HCT116 (cell line): ENCODE data around the gene CATSPERD. TPM values are rescaled to one million over a fixed set of nuclear protein-coding genes. Genes with fewer than 3 reads are reported as not detected.

Experiments
- ATAC-seq: fragments of 200-7000 bp; cut with Tn5 transposase; 2 replicates; pipeline ENCODE4 v1.9.1; 2020; ENCODE audit warnings: mild to moderate bottlenecking, moderate library complexity
- BruUV-seq: library from RNA; stranded (reverse); fragments of 400-500 nt; replicated peaks from 2 replicates; lab custom pipeline; 2021; lab: Mats Ljungman, UMichigan
- CTCF ChIA-PET: fragments of 300-600 bp; sonication (Branson Sonifier 250); formaldehyde crosslinking; loops from one replicate; lab custom pipeline; 2021; ENCODE audit warnings: antibody characterized with exemption; lab: Charles Lee
- POLR2A ChIA-PET: fragments of 300-600, 350-600 bp; sonication (Branson Sonifier 250); formaldehyde crosslinking; loops from one replicate; lab custom pipeline; 2021; ENCODE audit warnings: antibody characterized with exemption; lab: Charles Lee
- RAD21 ChIA-PET, 2 experiments: fragments of 300-600 bp; sonication (Branson Sonifier 250); formaldehyde crosslinking; loops; one replicate each; lab custom pipeline; 2023; ENCODE audit warnings: low total read pairs in 2 of 2; ENCODE audit not compliant: uncharacterized antibody in 2 of 2, unreplicated experiment in 2 of 2, low non-redundant PET in 1 of 2; lab: Charles Lee
- DNase-seq: peaks from one replicate; pipeline ENCODE4 v3.0.0-alpha.2; 2010; ENCODE audit warnings: low read depth, low spot score
- H2AFZ ChIP-seq: fragments of 200-600 bp; shearing (Covaris generic), sonication (generic); 2 replicates; pipeline ENCODE4 v1.6.1; 2017; ENCODE audit warnings: low read depth, mixed run types, mixed read lengths, antibody characterized with exemption, low read length; ENCODE audit not compliant: poor library complexity, severe bottlenecking
- H3K27ac ChIP-seq: 2 replicates; pipeline ENCODE4 v1.5.1; 2012; ENCODE audit warnings: low read depth, low read length
- H3K27me3 ChIP-seq: fragments of 200-600 bp; sonication (generic); 2 replicates; pipeline ENCODE4 v1.6.1; 2016; ENCODE audit warnings: mixed run types, low read length, mixed read lengths; ENCODE audit not compliant: insufficient read depth
- H3K36me3 ChIP-seq, 2 experiments: fragments of 200-500 bp in 1 of 2; fragments of 200-600 bp in 1 of 2; sonication (Bioruptor generic) in 1 of 2; sonication (generic) in 1 of 2; 2 replicates each; pipeline versions ENCODE4 v1.5.1 to v1.6.1; 2014 to 2016; ENCODE audit warnings: low read length in 2 of 2, inconsistent platforms in 1 of 2, mixed read lengths in 1 of 2, mixed run types in 1 of 2; ENCODE audit not compliant: insufficient read depth in 2 of 2, control insufficient read depth in 1 of 2
- H3K4me1 ChIP-seq, 2 experiments: fragments of 200-600 bp in 1 of 2; sonication (generic) in 1 of 2; 2 replicates each; pipeline versions ENCODE4 v1.5.1 to v1.6.1; 2012 to 2017; ENCODE audit warnings: low read length in 2 of 2, inconsistent platforms in 1 of 2, mild to moderate bottlenecking in 1 of 2, mixed read lengths in 1 of 2, mixed run types in 1 of 2, moderate library complexity in 1 of 2; ENCODE audit not compliant: insufficient read depth in 2 of 2, control insufficient read depth in 1 of 2
- H3K4me2 ChIP-seq: fragments of 200-600 bp; sonication (generic); 2 replicates; pipeline ENCODE4 v1.6.1; 2017; ENCODE audit warnings: mixed run types, low read length, mixed read lengths
- H3K4me3 ChIP-seq, 2 experiments: fragments of 200-600 bp in 1 of 2; sonication (generic) in 1 of 2; replicated peaks in 1 of 2; 2 replicates each; pipeline ENCODE4 v1.5.1; 2011 to 2016; ENCODE audit warnings: low read length in 2 of 2, control low read depth in 1 of 2, low read depth in 1 of 2, mild to moderate bottlenecking in 1 of 2, mixed read lengths in 1 of 2, mixed run types in 1 of 2
- H3K79me2 ChIP-seq: fragments of 200-600 bp; sonication (generic); 2 replicates; pipeline ENCODE4 v1.6.1; 2017; ENCODE audit warnings: mild to moderate bottlenecking, mixed run types, low read length, moderate library complexity, mixed read lengths; ENCODE audit not compliant: insufficient read depth
- H3K9ac ChIP-seq: fragments of 200-600 bp; sonication (generic); 2 replicates; pipeline ENCODE4 v1.6.1; 2016; ENCODE audit warnings: low read length, mixed read lengths
- H3K9me2 ChIP-seq: fragments of 200-600 bp; sonication (generic), shearing (Covaris generic); 2 replicates; pipeline ENCODE4 v1.6.1; 2017; ENCODE audit warnings: mixed run types, mild to moderate bottlenecking, moderate library complexity; ENCODE audit not compliant: insufficient read depth
- H3K9me3 ChIP-seq, 2 experiments: fragments of 200-500 bp in 1 of 2; fragments of 200-600 bp in 1 of 2; sonication (Bioruptor generic) in 1 of 2; sonication (generic) in 1 of 2; 2 replicates each; pipeline ENCODE4 v1.6.1; 2014 to 2017; ENCODE audit warnings: low read length in 2 of 2, mixed read lengths in 2 of 2, inconsistent platforms in 1 of 2, low read depth in 1 of 2, mild to moderate bottlenecking in 1 of 2, mixed run types in 1 of 2, moderate library complexity in 1 of 2; ENCODE audit not compliant: control insufficient read depth in 1 of 2, insufficient read depth in 1 of 2
- H4K20me1 ChIP-seq: fragments of 200-600 bp; sonication (generic), shearing (Covaris generic); 2 replicates; pipeline ENCODE4 v1.6.1; 2017; ENCODE audit warnings: mixed run types, mild to moderate bottlenecking, moderate library complexity; ENCODE audit not compliant: insufficient read depth
- CBX3 ChIP-seq: IDR thresholded peaks from 2 replicates; pipeline ENCODE4 v1.6.1; 2012; ENCODE audit warnings: low read depth
- CEBPB ChIP-seq: IDR thresholded peaks from 2 replicates; pipeline ENCODE4 v1.6.1; 2012; ENCODE audit warnings: low read depth
- EGR1 ChIP-seq: IDR thresholded peaks from 2 replicates; pipeline ENCODE4 v1.6.1; 2012; ENCODE audit warnings: low read depth
- ELF1 ChIP-seq: IDR thresholded peaks from 2 replicates; pipeline ENCODE4 v1.6.1; 2012; ENCODE audit warnings: low read depth, borderline replicate concordance
- FOSL1 ChIP-seq: IDR thresholded peaks from 2 replicates; pipeline ENCODE4 v1.6.1; 2012; ENCODE audit warnings: low read depth
- JUND ChIP-seq: IDR thresholded peaks from 2 replicates; pipeline ENCODE4 v1.6.1; 2012
- POLR2A ChIP-seq: IDR thresholded peaks from 2 replicates; pipeline ENCODE4 v1.7.0; 2011; ENCODE audit warnings: borderline replicate concordance; ENCODE audit not compliant: insufficient read depth, insufficient read length; ENCODE audit errors: extremely low read depth
- POLR2AphosphoS5 ChIP-seq: IDR thresholded peaks from 2 replicates; pipeline ENCODE4 v1.6.1; 2011; ENCODE audit warnings: mild to moderate bottlenecking, low read depth, low read length, moderate library complexity
- RAD21 ChIP-seq: IDR thresholded peaks from 2 replicates; pipeline ENCODE4 v1.6.1; 2012; ENCODE audit warnings: low read depth, mild to moderate bottlenecking
- SIN3A ChIP-seq: IDR thresholded peaks from 2 replicates; pipeline ENCODE4 v1.6.1; 2012; ENCODE audit warnings: low read depth
- SP1 ChIP-seq: IDR thresholded peaks from 2 replicates; pipeline ENCODE4 v1.6.1; 2012; ENCODE audit warnings: low read depth
- SRF ChIP-seq: IDR thresholded peaks from 2 replicates; pipeline ENCODE4 v1.6.1; 2012; ENCODE audit warnings: low read depth
- TCF7L2 ChIP-seq: IDR thresholded peaks from 2 replicates; pipeline ENCODE4 v1.7.0; 2011; ENCODE audit warnings: borderline replicate concordance, inconsistent platforms; ENCODE audit not compliant: insufficient read depth, insufficient read length; ENCODE audit errors: extremely low read depth
- ZFX ChIP-seq: fragments of 450-650 bp; IDR thresholded peaks from 2 replicates; pipeline ENCODE4 v1.6.1; 2017
- intact Hi-C: fragments of 100-400 bp; cut with micrococcal nuclease; formaldehyde crosslinking; loops from 2 replicates; pipeline ENCODE4 v1.10.0; 2022
- total RNA-seq: library from RNA; stranded (reverse); gene quantifications from one replicate; pipeline ENCODE4 v1.2.1, GENCODE V29; 2021; ENCODE audit not compliant: unreplicated experiment
- TF ChIP-seq, protein P1 (sequence below): IDR thresholded peaks from 2 replicates; pipeline ENCODE4 v1.6.1; 2012
- TF ChIP-seq, protein P2 (sequence below): IDR thresholded peaks from 2 replicates; pipeline ENCODE4 v1.6.1; 2012
- TF ChIP-seq, protein P3 (sequence below): IDR thresholded peaks from 2 replicates; pipeline ENCODE4 v1.6.1; 2011; ENCODE audit warnings: mild to moderate bottlenecking, low read length, moderate library complexity; ENCODE audit not compliant: insufficient replicate concordance; ENCODE audit errors: extremely low read depth

Gene CATSPERD
- total RNA-seq, 1 experiment from 2014 or later, result not detected

DNA sequence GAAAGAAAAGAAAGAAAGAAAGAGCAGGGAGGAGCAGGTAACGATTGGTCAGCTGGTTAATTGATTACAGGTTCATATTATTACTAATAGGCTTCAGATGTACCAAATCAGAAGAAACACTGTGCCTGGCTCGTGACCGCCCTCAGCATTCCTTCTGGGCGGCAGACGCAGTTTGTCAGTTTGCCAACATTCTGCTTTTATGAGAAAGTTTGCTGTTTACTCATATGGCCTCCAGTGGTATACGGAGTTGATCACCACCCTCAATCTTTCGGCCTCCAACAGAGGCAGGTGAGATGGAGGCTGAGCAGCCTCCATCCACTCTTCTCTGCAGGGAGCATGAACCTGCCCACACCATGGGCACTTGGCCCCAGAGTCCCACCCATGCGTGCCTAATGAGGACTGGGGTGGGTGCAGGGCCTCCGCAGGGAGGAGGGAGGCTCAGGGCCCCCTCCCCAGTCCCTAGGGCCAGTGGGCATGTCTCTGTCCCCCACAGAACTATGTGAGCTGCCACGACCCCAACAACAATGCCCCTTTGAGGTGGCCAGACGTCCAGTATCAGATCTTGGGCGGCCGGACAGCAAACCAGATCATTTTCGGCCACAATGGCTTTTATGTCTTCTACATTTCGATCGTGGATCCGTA is 55.4 kb downstream of the CATSPERD start:
- no peaks in the 10 kb centered on the region for H3K9me2 ChIP-seq
- no peak overlapping the region for H2AFZ ChIP-seq
- no peak overlapping the region for H3K27ac ChIP-seq
- peaks cover 0 to 11% of the 10 kb centered on the region in 2 experiments; a peak in 3 of 4 replicates for H3K4me1 ChIP-seq
- TF ChIP-seq POLR2A, result no peak
- no peak for TF ChIP-seq CEBPB
- TF ChIP-seq EGR1, result no peak
- TF ChIP-seq ZFX, result no peak
- TF ChIP-seq FOSL1, result no peak
- TF ChIP-seq SRF, result no peak
- TF ChIP-seq ELF1, result no peak
- TF ChIP-seq, protein P1, sequence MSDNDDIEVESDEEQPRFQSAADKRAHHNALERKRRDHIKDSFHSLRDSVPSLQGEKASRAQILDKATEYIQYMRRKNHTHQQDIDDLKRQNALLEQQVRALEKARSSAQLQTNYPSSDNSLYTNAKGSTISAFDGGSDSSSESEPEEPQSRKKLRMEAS, result no peak
- TF ChIP-seq TCF7L2, result no peak
- no peak for TF ChIP-seq RAD21
- no peak for TF ChIP-seq CBX3
- no peak for TF ChIP-seq SIN3A
- TF ChIP-seq, all 23 proteins: peak for 0
- no peaks in the 10 kb centered on the region for H3K36me3 ChIP-seq
- no TSS peak for BruUV-seq
- no peak overlapping the region for H3K4me2 ChIP-seq
- ChIA-PET POLR2A (interaction anchor here (1.2 kb wide), 1 partner anchor 52 kb away, joined by 3 read pairs; no protein-coding TSS in a partner anchor), CTCF (interaction anchor here (2.1 to 3.1 kb wide), 2 partner anchors 18 to 28 kb away, joined by 8 to 20 read pairs; no protein-coding TSS in a partner anchor), RAD21 (interaction anchor here in 1 of 2 experiments (0.6 kb wide), 1 partner anchor 18 kb away, joined by 3 read pairs; no protein-coding TSS in a partner anchor)
- no peak overlapping the region for H3K9ac ChIP-seq
- intact Hi-C loops, result no loop called here
- no peak for ATAC-seq
- H3K4me3 ChIP-seq, result no peak overlapping the region
- DNase-seq, result no peak
- no peaks in the 10 kb centered on the region for H4K20me1 ChIP-seq
- no peaks in the 10 kb centered on the region for H3K9me3 ChIP-seq
- H3K79me2 ChIP-seq, result no peaks in the 10 kb centered on the region
- H3K27me3 ChIP-seq, result no peaks in the 10 kb centered on the region

DNA sequence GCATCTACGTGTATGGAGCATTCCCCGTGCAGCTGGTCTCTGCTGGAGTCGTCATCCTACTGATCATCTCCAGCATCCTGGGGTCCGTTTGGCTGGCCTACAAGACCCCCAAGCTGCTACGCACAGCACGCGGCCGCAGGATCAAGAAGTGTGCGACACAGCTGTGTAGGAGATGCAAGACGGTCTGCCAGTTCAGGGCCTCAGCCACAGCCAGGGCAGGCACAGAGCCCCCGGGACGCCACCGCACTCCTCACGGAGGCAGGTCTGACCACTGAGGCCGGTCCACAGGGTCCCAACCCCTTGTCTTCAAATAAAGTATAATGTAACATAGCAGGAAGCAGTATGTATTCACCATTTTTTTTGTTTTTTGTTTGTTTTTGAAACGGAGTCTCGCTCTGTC is 58.0 kb downstream of the CATSPERD start:
- H2AFZ ChIP-seq, result no peak overlapping the region
- no peak for ATAC-seq
- TF ChIP-seq, protein P2, sequence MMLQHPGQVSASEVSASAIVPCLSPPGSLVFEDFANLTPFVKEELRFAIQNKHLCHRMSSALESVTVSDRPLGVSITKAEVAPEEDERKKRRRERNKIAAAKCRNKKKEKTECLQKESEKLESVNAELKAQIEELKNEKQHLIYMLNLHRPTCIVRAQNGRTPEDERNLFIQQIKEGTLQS, result no peak
- TF ChIP-seq, protein P3, sequence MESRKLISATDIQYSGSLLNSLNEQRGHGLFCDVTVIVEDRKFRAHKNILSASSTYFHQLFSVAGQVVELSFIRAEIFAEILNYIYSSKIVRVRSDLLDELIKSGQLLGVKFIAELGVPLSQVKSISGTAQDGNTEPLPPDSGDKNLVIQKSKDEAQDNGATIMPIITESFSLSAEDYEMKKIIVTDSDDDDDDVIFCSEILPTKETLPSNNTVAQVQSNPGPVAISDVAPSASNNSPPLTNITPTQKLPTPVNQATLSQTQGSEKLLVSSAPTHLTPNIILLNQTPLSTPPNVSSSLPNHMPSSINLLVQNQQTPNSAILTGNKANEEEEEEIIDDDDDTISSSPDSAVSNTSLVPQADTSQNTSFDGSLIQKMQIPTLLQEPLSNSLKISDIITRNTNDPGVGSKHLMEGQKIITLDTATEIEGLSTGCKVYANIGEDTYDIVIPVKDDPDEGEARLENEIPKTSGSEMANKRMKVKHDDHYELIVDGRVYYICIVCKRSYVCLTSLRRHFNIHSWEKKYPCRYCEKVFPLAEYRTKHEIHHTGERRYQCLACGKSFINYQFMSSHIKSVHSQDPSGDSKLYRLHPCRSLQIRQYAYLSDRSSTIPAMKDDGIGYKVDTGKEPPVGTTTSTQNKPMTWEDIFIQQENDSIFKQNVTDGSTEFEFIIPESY, result no peak
- TF ChIP-seq ZFX (no peak), POLR2A (no peak), RAD21 (no peak), FOSL1 (no peak), POLR2AphosphoS5 (no peak), SRF (no peak), SIN3A (no peak), SP1 (no peak), ELF1 (no peak), JUND (no peak)
- TF ChIP-seq, protein P1, result no peak
- TF ChIP-seq, all 23 proteins: peak for 0
- DNase-seq, result no peak
- Histone ChIP-seq H3K4me1 (peaks cover 0 to 11% of the 10 kb centered on the region in 2 experiments; a peak in 3 of 4 replicates), H3K27me3 (no peaks in the 10 kb centered on the region), H3K9ac (no peak overlapping the region), H3K27ac (no peak overlapping the region), H3K36me3 (no peaks in the 10 kb centered on the region; a peak in 1 of 4 replicates), H3K4me3 (no peak overlapping the region), H3K79me2 (no peaks in the 10 kb centered on the region), H3K9me3 (no peaks in the 10 kb centered on the region), H3K4me2 (no peak overlapping the region), H4K20me1 (no peaks in the 10 kb centered on the region), H3K9me2 (no peaks in the 10 kb centered on the region)
- intact Hi-C loops, result no loop called here
- no TSS peak for BruUV-seq
- CTCF ChIA-PET, result no interaction called here
- POLR2A ChIA-PET, result no interaction called here
- RAD21 ChIA-PET, result no interaction called here
